ENCODE data around the gene GRM8.

GRCh38 chr7:126755381-126755780, 497.4 kb downstream of the GRM8 start:
- TF ChIP-seq CTCF (IDR thresholded peaks at IDR 0.05) (no peak), POLR2AphosphoS5 (IDR thresholded peaks at IDR 0.05) (no peak), POLR2A (IDR thresholded peaks at IDR 0.05) (no peak)

Data from suprapubic skin (tissue), 4 donors.